Panc1 (cell line): Measurements from ENCODE around the gene COG7. TPM values are rescaled to one million over a fixed set of nuclear protein-coding genes. Genes with fewer than 3 reads are reported as not detected.

Experiments used
- ATAC-seq: fragments of 200-7000 bp; cut with Tn5 transposase; 2 replicates; pipeline ENCODE4 v1.9.1; 2020; ENCODE audit warnings: mild to moderate bottlenecking, moderate library complexity
- BruUV-seq: library from RNA; stranded (reverse); fragments of 400-500 nt; replicated peaks from 2 replicates; lab custom pipeline; 2021; lab: Mats Ljungman, UMichigan
- CTCF ChIA-PET: fragments of 300-600 bp; sonication (Branson Sonifier 250); formaldehyde crosslinking; loops from one replicate; lab custom pipeline; 2022; ENCODE audit warnings: antibody characterized with exemption; lab: Charles Lee
- POLR2A ChIA-PET: fragments of 300-600 bp; sonication (Branson Sonifier 250); formaldehyde crosslinking; loops from one replicate; lab custom pipeline; 2022; ENCODE audit warnings: antibody characterized with exemption; lab: Charles Lee
- DNase-seq: peaks from one replicate; pipeline ENCODE4 v3.0.0-alpha.2; 2010; ENCODE audit warnings: low read depth, low spot score
- H3K27ac ChIP-seq: 2 replicates; pipeline ENCODE4 v1.5.1; 2011; ENCODE audit warnings: mild to moderate bottlenecking, low read length, inconsistent platforms
- H3K27me3 ChIP-seq: fragments of 200-500 bp; sonication (Bioruptor generic); 2 replicates; pipeline ENCODE4 v1.6.0; 2014; ENCODE audit warnings: low read length, inconsistent platforms; ENCODE audit not compliant: control insufficient read depth, insufficient read depth
- H3K36me3 ChIP-seq: fragments of 200-500 bp; sonication (Bioruptor generic); 2 replicates; pipeline ENCODE4 v1.5.1; 2014; ENCODE audit warnings: inconsistent platforms, mild to moderate bottlenecking, low read length, moderate library complexity; ENCODE audit not compliant: control insufficient read depth, insufficient read depth
- H3K4me1 ChIP-seq: 2 replicates; pipeline ENCODE4 v1.5.1; 2011; ENCODE audit warnings: inconsistent platforms, mild to moderate bottlenecking, low read length, moderate library complexity; ENCODE audit not compliant: control insufficient read depth, insufficient read depth
- H3K4me3 ChIP-seq, 2 experiments: 2 replicates each; pipeline ENCODE4 v1.5.1; 2011 to 2012; ENCODE audit warnings: low read depth in 2 of 2, low read length in 2 of 2, mild to moderate bottlenecking in 2 of 2, inconsistent platforms in 1 of 2, moderate library complexity in 1 of 2
- H3K9me3 ChIP-seq: fragments of 200-500 bp; sonication (Bioruptor generic); 2 replicates; pipeline ENCODE4 v1.5.1; 2014; ENCODE audit warnings: low read depth, mild to moderate bottlenecking, inconsistent platforms, low read length, moderate library complexity; ENCODE audit not compliant: control insufficient read depth, insufficient read depth
- POLR2AphosphoS5 ChIP-seq: IDR thresholded peaks from 2 replicates; pipeline ENCODE4 v1.6.1; 2012; ENCODE audit warnings: mild to moderate bottlenecking, low read depth, low read length, moderate library complexity
- SIN3A ChIP-seq: IDR thresholded peaks from 2 replicates; pipeline ENCODE4 v1.6.1; 2012; ENCODE audit warnings: low read depth, mild to moderate bottlenecking, low read length, moderate library complexity, borderline replicate concordance; ENCODE audit not compliant: insufficient read depth
- TCF7L2 ChIP-seq: IDR thresholded peaks from 2 replicates; pipeline ENCODE4 v1.6.1; 2011; ENCODE audit warnings: mild to moderate bottlenecking, low read depth, low read length, inconsistent platforms
- in situ Hi-C: cut with HindIII; loops from 2 replicates; pipeline ENCODE4 v1.10.0; 2016; ENCODE audit warnings: low sequenced_read_pairs, low pct_unique_long_range_greater_than_20kb
- intact Hi-C: fragments of 100-400 bp; cut with micrococcal nuclease; formaldehyde crosslinking; loops from one replicate; pipeline ENCODE4 v1.10.0; 2022; ENCODE audit not compliant: unreplicated experiment
- total RNA-seq: library from RNA; stranded (reverse); gene quantifications from one replicate; pipeline ENCODE4 v1.2.1, GENCODE V29; 2021; ENCODE audit not compliant: unreplicated experiment
- TF ChIP-seq, protein P1 (sequence below): fragments of 450-650 bp; IDR thresholded peaks from 2 replicates; pipeline ENCODE4 v1.5.1; 2017; ENCODE audit warnings: mild to moderate bottlenecking
- TF ChIP-seq, protein P2 (sequence below), 2 experiments: IDR thresholded peaks; 2 replicates each; pipeline ENCODE4 v1.6.1; 2011 to 2012; ENCODE audit warnings: low read depth in 2 of 2, control low read depth in 1 of 2, low read length in 1 of 2, mild to moderate bottlenecking in 1 of 2, moderate library complexity in 1 of 2; ENCODE audit not compliant: insufficient read depth in 1 of 2

The COG7 gene
- total RNA-seq, 1 experiment from 2014 or later = 25.3 TPM

DNA sequence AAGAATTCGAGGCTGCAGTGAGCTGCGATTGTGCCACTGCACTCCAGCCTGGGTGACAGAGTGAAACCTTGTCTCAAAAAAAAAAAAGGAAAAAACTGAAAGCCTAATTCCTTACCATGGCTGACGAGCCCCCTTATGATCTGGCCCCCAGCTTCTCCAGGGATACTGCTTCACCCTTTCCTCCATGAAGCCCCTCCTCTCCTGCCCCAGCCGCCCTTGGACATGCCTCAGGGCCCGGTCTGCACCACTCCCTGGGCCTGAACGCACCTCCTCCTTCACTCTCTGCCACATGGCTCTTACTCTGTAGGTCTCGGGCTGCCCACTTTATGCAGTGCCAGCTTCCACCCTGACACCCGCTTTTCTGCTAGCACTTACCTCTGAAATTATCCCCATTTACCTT lies 65.3 kb downstream of the COG7 start:
- intact Hi-C loops = no loop called here
- no peaks in the 10 kb centered on the region for H3K36me3 ChIP-seq
- H3K4me3 ChIP-seq = no peak overlapping the region
- no TSS peak for BruUV-seq
- H3K27ac ChIP-seq = no peak overlapping the region; the same call in 1 of the 2 replicates
- in situ Hi-C loops = no loop called here
- ATAC-seq = no peak
- ChIA-PET CTCF (interaction anchor here (0.7 kb wide), 1 partner anchor 590 kb away, joined by 5 read pairs; no protein-coding TSS in a partner anchor), POLR2A (no interaction called here)
- H3K9me3 ChIP-seq = no peaks in the 10 kb centered on the region
- DNase-seq = no peak
- TF ChIP-seq POLR2AphosphoS5 (no peak), SIN3A (no peak), TCF7L2 (no peak)
- TF ChIP-seq, protein P1, sequence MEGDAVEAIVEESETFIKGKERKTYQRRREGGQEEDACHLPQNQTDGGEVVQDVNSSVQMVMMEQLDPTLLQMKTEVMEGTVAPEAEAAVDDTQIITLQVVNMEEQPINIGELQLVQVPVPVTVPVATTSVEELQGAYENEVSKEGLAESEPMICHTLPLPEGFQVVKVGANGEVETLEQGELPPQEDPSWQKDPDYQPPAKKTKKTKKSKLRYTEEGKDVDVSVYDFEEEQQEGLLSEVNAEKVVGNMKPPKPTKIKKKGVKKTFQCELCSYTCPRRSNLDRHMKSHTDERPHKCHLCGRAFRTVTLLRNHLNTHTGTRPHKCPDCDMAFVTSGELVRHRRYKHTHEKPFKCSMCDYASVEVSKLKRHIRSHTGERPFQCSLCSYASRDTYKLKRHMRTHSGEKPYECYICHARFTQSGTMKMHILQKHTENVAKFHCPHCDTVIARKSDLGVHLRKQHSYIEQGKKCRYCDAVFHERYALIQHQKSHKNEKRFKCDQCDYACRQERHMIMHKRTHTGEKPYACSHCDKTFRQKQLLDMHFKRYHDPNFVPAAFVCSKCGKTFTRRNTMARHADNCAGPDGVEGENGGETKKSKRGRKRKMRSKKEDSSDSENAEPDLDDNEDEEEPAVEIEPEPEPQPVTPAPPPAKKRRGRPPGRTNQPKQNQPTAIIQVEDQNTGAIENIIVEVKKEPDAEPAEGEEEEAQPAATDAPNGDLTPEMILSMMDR = no peak
- TF ChIP-seq, protein P2, sequence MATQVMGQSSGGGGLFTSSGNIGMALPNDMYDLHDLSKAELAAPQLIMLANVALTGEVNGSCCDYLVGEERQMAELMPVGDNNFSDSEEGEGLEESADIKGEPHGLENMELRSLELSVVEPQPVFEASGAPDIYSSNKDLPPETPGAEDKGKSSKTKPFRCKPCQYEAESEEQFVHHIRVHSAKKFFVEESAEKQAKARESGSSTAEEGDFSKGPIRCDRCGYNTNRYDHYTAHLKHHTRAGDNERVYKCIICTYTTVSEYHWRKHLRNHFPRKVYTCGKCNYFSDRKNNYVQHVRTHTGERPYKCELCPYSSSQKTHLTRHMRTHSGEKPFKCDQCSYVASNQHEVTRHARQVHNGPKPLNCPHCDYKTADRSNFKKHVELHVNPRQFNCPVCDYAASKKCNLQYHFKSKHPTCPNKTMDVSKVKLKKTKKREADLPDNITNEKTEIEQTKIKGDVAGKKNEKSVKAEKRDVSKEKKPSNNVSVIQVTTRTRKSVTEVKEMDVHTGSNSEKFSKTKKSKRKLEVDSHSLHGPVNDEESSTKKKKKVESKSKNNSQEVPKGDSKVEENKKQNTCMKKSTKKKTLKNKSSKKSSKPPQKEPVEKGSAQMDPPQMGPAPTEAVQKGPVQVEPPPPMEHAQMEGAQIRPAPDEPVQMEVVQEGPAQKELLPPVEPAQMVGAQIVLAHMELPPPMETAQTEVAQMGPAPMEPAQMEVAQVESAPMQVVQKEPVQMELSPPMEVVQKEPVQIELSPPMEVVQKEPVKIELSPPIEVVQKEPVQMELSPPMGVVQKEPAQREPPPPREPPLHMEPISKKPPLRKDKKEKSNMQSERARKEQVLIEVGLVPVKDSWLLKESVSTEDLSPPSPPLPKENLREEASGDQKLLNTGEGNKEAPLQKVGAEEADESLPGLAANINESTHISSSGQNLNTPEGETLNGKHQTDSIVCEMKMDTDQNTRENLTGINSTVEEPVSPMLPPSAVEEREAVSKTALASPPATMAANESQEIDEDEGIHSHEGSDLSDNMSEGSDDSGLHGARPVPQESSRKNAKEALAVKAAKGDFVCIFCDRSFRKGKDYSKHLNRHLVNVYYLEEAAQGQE (IDR thresholded peaks at IDR 0.05; ENCODE audit: insufficient read depth in 1 of 2, low read depth in 2 of 2, low read length in 1 of 2) = no peak
- H3K4me1 ChIP-seq = no peaks in the 10 kb centered on the region
- no peaks in the 10 kb centered on the region for H3K27me3 ChIP-seq

- Histone ChIP-seq H3K9me3 (no peaks in the 10 kb centered on the region), H3K4me1 (no peaks in the 10 kb centered on the region), H3K27me3 (no peaks in the 10 kb centered on the region), H3K27ac (no peak overlapping the region), H3K4me3 (no peak overlapping the region), H3K36me3 (no peaks in the 10 kb centered on the region)
- no TSS peak for BruUV-seq
- intact Hi-C loops = no loop called here
- DNase-seq (no peak), ATAC-seq (no peak)
- in situ Hi-C loops = no loop called here
- POLR2A ChIA-PET = interaction anchor here (0.7 kb wide), 1 partner anchor 88 kb away, joined by 3 read pairs; no protein-coding TSS in a partner anchor
- CTCF ChIA-PET = interaction anchor here (0.6 kb wide), 1 partner anchor 335 kb away, joined by 4 read pairs; no protein-coding TSS in a partner anchor
- no peak for TF ChIP-seq TCF7L2
- TF ChIP-seq, protein P1 = no peak
- TF ChIP-seq SIN3A = no peak
- no peak for TF ChIP-seq POLR2AphosphoS5
- TF ChIP-seq, protein P2 (IDR thresholded peaks at IDR 0.05; ENCODE audit: insufficient read depth in 1 of 2, low read depth in 2 of 2, low read length in 1 of 2) = no peak
Measured at GRCh38 chr16:23385441-23385840, 67.5 kb downstream of the COG7 start.
